Endothelial cell of umbilical vein (primary cell): ENCODE data around the gene MN1. TPM values are rescaled to one million over a fixed set of nuclear protein-coding genes. Genes with fewer than 3 reads are reported as not detected.

Experiments used
- BruUV-seq: library from RNA; stranded (reverse); fragments of 400-500 nt; replicated peaks from 2 replicates; lab custom pipeline; 2021; lab: Mats Ljungman, UMichigan
- CTCF ChIA-PET: fragments of 300-600, 350-600 bp; sonication (Branson Sonifier 250); formaldehyde crosslinking; loops from one replicate; lab custom pipeline; 2021; ENCODE audit warnings: antibody characterized with exemption, inconsistent platforms; lab: Charles Lee
- POLR2A ChIA-PET: fragments of 300-600, 350-600 bp; sonication (Branson Sonifier 250); formaldehyde crosslinking; loops from one replicate; lab custom pipeline; 2021; ENCODE audit warnings: antibody characterized with exemption, inconsistent platforms; lab: Charles Lee
- DNase-seq: peaks from one replicate; pipeline ENCODE4 v3.0.0-alpha.2; 2011; ENCODE audit warnings: low read depth, low spot score
- FAIRE-seq: peaks from 2 replicates; lab custom pipeline; 2011; peaks lifted over from hg19 to GRCh38; lab: Jason Lieb, UNC
- H2AFZ ChIP-seq: 2 replicates; pipeline ENCODE4 v1.6.0; 2012; ENCODE audit warnings: low read depth, low read length, control low read depth, inconsistent platforms
- H3K27ac ChIP-seq: 2 replicates; pipeline ENCODE4 v1.5.1; 2011; ENCODE audit warnings: low read depth, mild to moderate bottlenecking, control low read depth, low read length, moderate library complexity; ENCODE audit not compliant: insufficient read depth
- H3K27me3 ChIP-seq, 2 experiments: 2 replicates each; pipeline versions ENCODE4 v1.6.0 to v1.6.1; 2011; ENCODE audit warnings: low read length in 2 of 2, mixed read lengths in 1 of 2; ENCODE audit not compliant: control insufficient read depth in 2 of 2, insufficient read depth in 2 of 2
- H3K36me3 ChIP-seq, 2 experiments: 2 replicates in 1 of 2; 3 replicates in 1 of 2; pipeline ENCODE4 v1.5.1; 2011; ENCODE audit warnings: low read length in 2 of 2, mild to moderate bottlenecking in 1 of 2, moderate library complexity in 1 of 2; ENCODE audit not compliant: control insufficient read depth in 2 of 2, insufficient read depth in 2 of 2; ENCODE audit errors: extremely low read depth in 1 of 2
- H3K4me1 ChIP-seq: 3 replicates; pipeline ENCODE4 v1.5.1; 2011; ENCODE audit warnings: mild to moderate bottlenecking, low read length; ENCODE audit not compliant: control insufficient read depth, insufficient read depth; ENCODE audit errors: extremely low read depth
- H3K4me2 ChIP-seq: 2 replicates; pipeline ENCODE4 v1.6.1; 2011; ENCODE audit warnings: low read length, control low read depth, mixed read lengths; ENCODE audit not compliant: insufficient read depth
- H3K4me3 ChIP-seq, 3 experiments: fragments of 200-600 bp in 1 of 3; sonication (generic), shearing (Covaris generic) in 1 of 3; replicated peaks in 1 of 3; 2 replicates each; pipeline ENCODE4 v1.5.1; 2011 to 2016; ENCODE audit warnings: control low read depth in 3 of 3, low read length in 3 of 3, mild to moderate bottlenecking in 2 of 3, inconsistent platforms in 1 of 3, low read depth in 1 of 3, moderate library complexity in 1 of 3; ENCODE audit not compliant: insufficient read depth in 1 of 3
- H3K79me2 ChIP-seq: 2 replicates; pipeline ENCODE4 v1.6.0; 2012; ENCODE audit warnings: low read length, inconsistent platforms; ENCODE audit not compliant: control insufficient read depth, insufficient read depth
- H3K9ac ChIP-seq: replicated peaks from 2 replicates; pipeline ENCODE3; 2011; ENCODE audit warnings: low read length, control low read depth; ENCODE audit not compliant: insufficient read depth; ENCODE audit errors: extremely low read depth
- H3K9me1 ChIP-seq: replicated peaks from 3 replicates; pipeline ENCODE4 v1.6.0; 2011; ENCODE audit warnings: mild to moderate bottlenecking, low read length; ENCODE audit not compliant: control insufficient read depth, insufficient read depth; ENCODE audit errors: extremely low read depth
- H3K9me3 ChIP-seq: replicated peaks from 2 replicates; pipeline ENCODE4 v1.5.1; 2012; ENCODE audit warnings: low read length, inconsistent platforms; ENCODE audit not compliant: control insufficient read depth, insufficient read depth
- H4K20me1 ChIP-seq: replicated peaks from 2 replicates; pipeline ENCODE3; 2011; ENCODE audit warnings: mild to moderate bottlenecking, low read length; ENCODE audit not compliant: control insufficient read depth, insufficient read depth; ENCODE audit errors: extremely low read depth
- EZH2 ChIP-seq: IDR thresholded peaks from 2 replicates; pipeline ENCODE4 v1.6.1; 2012; ENCODE audit warnings: borderline replicate concordance, low read depth, mild to moderate bottlenecking, moderate library complexity, low read length, inconsistent platforms; ENCODE audit not compliant: severe bottlenecking
- FOS ChIP-seq: IDR thresholded peaks from 2 replicates; pipeline ENCODE4 v1.6.1; 2011; ENCODE audit warnings: mild to moderate bottlenecking, low read length, moderate library complexity, borderline replicate concordance; ENCODE audit not compliant: insufficient read depth
- GATA2 ChIP-seq: IDR thresholded peaks from 2 replicates; pipeline ENCODE4 v1.7.0; 2011; ENCODE audit warnings: low read depth, mild to moderate bottlenecking, moderate library complexity, mixed read lengths, low read length; ENCODE audit not compliant: insufficient read length, insufficient read depth
- JUN ChIP-seq: IDR thresholded peaks from 2 replicates; pipeline ENCODE4 v1.6.1; 2011; ENCODE audit warnings: borderline replicate concordance, low read depth; ENCODE audit not compliant: insufficient read length, insufficient read depth
- MAX ChIP-seq: IDR thresholded peaks from 2 replicates; pipeline ENCODE4 v1.6.1; 2011; ENCODE audit not compliant: insufficient read depth, insufficient read length
- MYC ChIP-seq: IDR thresholded peaks from one replicate; pipeline ENCODE4 v1.6.1; 2011; ENCODE audit warnings: mild to moderate bottlenecking, low read depth, low read length
- POLR2A ChIP-seq: IDR thresholded peaks from 2 replicates; pipeline ENCODE4 v1.6.1; 2012; ENCODE audit warnings: low read depth, mild to moderate bottlenecking, control low read depth, low read length
- POLR2AphosphoS5 ChIP-seq: IDR thresholded peaks from 2 replicates; pipeline ENCODE4 v1.6.1; 2012; ENCODE audit warnings: low read depth, mild to moderate bottlenecking, control low read depth, low read length, moderate library complexity; ENCODE audit not compliant: insufficient read depth
- dilution Hi-C: fragments of 300-500 bp; cut with MboI; formaldehyde crosslinking; loops from one replicate; pipeline ENCODE4 v1.15.0; 2019; ENCODE audit warnings: low sequenced_read_pairs; ENCODE audit not compliant: extremely low pct_ligation_motif_present
- intact Hi-C: fragments of 100-400 bp; cut with micrococcal nuclease; formaldehyde crosslinking; loops from one replicate; pipeline ENCODE4 v1.10.0; 2022
- polyA plus RNA-seq, 4 experiments: library from polyadenylated mRNA; depleted of rRNA in 3 of 4; stranded (reverse) in 3 of 4; unstranded in 1 of 4; fragments of >200 nt; gene quantifications; 2 replicates each; pipeline versions ENCODE4 v1.2.1 to v1.2.3, GENCODE V29; 2011 to 2012; ENCODE audit warnings: missing spikeins in 1 of 4
- total RNA-seq: library from RNA; stranded (reverse); gene quantifications from 2 replicates; pipeline ENCODE4 v1.2.3, GENCODE V29; 2021
- TF ChIP-seq, protein P1 (sequence below), 2 donors: IDR thresholded peaks; 1 replicate in 1 of 2; 2 replicates in 1 of 2; pipeline ENCODE4 v1.5.1; 2011; ENCODE audit warnings: low read length in 2 of 2, mild to moderate bottlenecking in 2 of 2, moderate library complexity in 2 of 2, control low read depth in 1 of 2, inconsistent platforms in 1 of 2, low read depth in 1 of 2; ENCODE audit not compliant: insufficient read depth in 1 of 2; ENCODE audit errors: extremely low read depth in 1 of 2

MN1 gene
- total and polyA plus RNA-seq, 2 donors (not counting 3 experiments of a cell fraction or from before 2014, with no cell fraction given) = 3.8 to 5.2 TPM

DNA sequence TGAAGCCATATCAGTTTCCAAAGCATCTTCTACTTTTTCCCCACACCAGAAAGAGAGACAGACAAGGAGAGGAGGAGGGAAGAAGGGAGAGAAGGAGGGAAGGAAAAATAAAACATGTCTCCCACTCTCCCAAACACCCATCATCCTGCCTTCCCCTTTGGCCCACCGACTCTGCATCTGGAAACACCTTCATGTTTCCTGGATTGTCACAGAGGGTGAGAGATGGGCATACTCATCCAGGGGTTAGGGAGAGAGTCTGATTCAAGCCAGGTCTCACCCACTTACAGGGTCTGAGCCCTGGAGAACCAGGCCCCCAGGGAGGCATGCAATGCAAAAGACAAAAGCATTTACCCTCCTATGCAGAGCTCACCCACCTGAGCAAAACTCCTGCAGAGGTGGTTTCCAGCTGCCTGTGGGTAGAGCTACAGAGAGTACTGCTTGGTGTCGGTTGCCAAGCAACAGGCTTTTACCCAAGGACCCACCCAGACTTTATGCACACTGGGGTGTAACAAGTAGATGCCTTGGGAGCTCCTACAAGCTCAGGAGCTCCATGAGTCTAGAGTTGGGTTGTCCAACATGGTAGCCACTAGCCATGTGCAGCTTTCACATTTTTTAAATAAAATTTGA, 33.4 kb downstream of the MN1 start:
- no peaks in the 10 kb centered on the region for H3K4me1 ChIP-seq
- CTCF ChIA-PET = no interaction called here
- DNase-seq (no peak), FAIRE-seq (no peak)
- no TSS peak for BruUV-seq
- no peaks in the 10 kb centered on the region for H3K27me3 ChIP-seq
- H3K36me3 ChIP-seq = no peaks in the 10 kb centered on the region
- POLR2A ChIA-PET = no interaction called here
- TF ChIP-seq MYC (no peak), EZH2 (no peak), POLR2AphosphoS5 (no peak), MAX (no peak), GATA2 (no peak), POLR2A (no peak), JUN (no peak), FOS (no peak)
- TF ChIP-seq, protein P1, sequence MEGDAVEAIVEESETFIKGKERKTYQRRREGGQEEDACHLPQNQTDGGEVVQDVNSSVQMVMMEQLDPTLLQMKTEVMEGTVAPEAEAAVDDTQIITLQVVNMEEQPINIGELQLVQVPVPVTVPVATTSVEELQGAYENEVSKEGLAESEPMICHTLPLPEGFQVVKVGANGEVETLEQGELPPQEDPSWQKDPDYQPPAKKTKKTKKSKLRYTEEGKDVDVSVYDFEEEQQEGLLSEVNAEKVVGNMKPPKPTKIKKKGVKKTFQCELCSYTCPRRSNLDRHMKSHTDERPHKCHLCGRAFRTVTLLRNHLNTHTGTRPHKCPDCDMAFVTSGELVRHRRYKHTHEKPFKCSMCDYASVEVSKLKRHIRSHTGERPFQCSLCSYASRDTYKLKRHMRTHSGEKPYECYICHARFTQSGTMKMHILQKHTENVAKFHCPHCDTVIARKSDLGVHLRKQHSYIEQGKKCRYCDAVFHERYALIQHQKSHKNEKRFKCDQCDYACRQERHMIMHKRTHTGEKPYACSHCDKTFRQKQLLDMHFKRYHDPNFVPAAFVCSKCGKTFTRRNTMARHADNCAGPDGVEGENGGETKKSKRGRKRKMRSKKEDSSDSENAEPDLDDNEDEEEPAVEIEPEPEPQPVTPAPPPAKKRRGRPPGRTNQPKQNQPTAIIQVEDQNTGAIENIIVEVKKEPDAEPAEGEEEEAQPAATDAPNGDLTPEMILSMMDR (IDR thresholded peaks at IDR 0.05; ENCODE audit: extremely low read depth in 1 of 2, insufficient read depth in 1 of 2, low read depth in 1 of 2, low read length in 2 of 2) = no peak
- H3K9ac ChIP-seq = no peak overlapping the region
- no peak overlapping the region for H2AFZ ChIP-seq
- dilution Hi-C loops = no loop called here
- no peak overlapping the region for H3K4me2 ChIP-seq
- no peaks in the 10 kb centered on the region for H3K9me3 ChIP-seq
- no peak overlapping the region for H3K4me3 ChIP-seq
- H3K79me2 ChIP-seq = no peaks in the 10 kb centered on the region
- H3K27ac ChIP-seq = no peak overlapping the region
- H4K20me1 ChIP-seq = no peaks in the 10 kb centered on the region
- intact Hi-C loops = no loop called here
- no peaks in the 10 kb centered on the region for H3K9me1 ChIP-seq
